Mesenteric fat pad (tissue), 1 donor: ENCODE measurements around the gene KLK13. TPM values are rescaled to one million over a fixed set of nuclear protein-coding genes. Genes with fewer than 3 reads are reported as not detected.
A peak's percentile ranks its signal among the peaks of the same experiment; 100 is the strongest.

Experiments
- DNase-seq: peaks from one replicate; pipeline ENCODE4 v3.0.0-alpha.2; 2020; ENCODE audit warnings: low spot score
- total RNA-seq: library from RNA; stranded (reverse); fragmentation: NEBNext Ultra II Directional; extraction: Animal tissue kit (Norgen Biotek cat#: 25700); gene quantifications from one replicate; pipeline ENCODE4 v1.2.1, GENCODE V29; 2021
- donor health status: DM: yes; HTN: yes; CAD: no.

Gene KLK13
- total RNA-seq, 1 donor from 2014 or later = not detected

- no peak for DNase-seq
Observed at GRCh38 chr19:51023946-51024345, 40.9 kb downstream of the KLK13 start.

GRCh38 chr19:51022526-51022925 is 42.4 kb downstream of the KLK13 start:
- no peak for DNase-seq

- DNase-seq = no peak
Observed at GRCh38 chr19:51020988-51021651, 43.8 kb downstream of the KLK13 start.

GRCh38 chr19:51019544-51019925 is 45.4 kb downstream of the KLK13 start, which contains the start of gene KLK10:
Gene KLK10, minus strand, starts transcription at chr19:51019709. Its CDS starts 579 bp downstream, at chr19:51019130.
- no peak for DNase-seq

- no peak for DNase-seq
Observed at GRCh38 chr19:51018745-51019543, 45.9 kb downstream of the KLK13 start.

GRCh38 chr19:51016798-51017683 is 47.9 kb downstream of the KLK13 start:
- DNase-seq = no peak

- no peak for DNase-seq
Observed at GRCh38 chr19:51015691-51016267, 49.1 kb downstream of the KLK13 start.

- DNase-seq = no peak
Observed at GRCh38 chr19:51014242-51014641, 50.6 kb downstream of the KLK13 start.

GRCh38 chr19:51012661-51013190 is 52.2 kb downstream of the KLK13 start:
- no peak for DNase-seq

GRCh38 chr19:51010066-51010795 is 54.7 kb downstream of the KLK13 start:
- DNase-seq = peak; percentile 57

GRCh38 chr19:51009061-51009891 is 55.6 kb downstream of the KLK13 start:
- peak; percentile 85 for DNase-seq

GRCh38 chr19:51007488-51007887 is 57.4 kb downstream of the KLK13 start:
- no peak for DNase-seq

GRCh38 chr19:51006406-51006805 is 58.5 kb downstream of the KLK13 start:
- peak; percentile 39 for DNase-seq

Other genes starting within 250 kb of the KLK13 start
- gene KLK1, start 241.3 kb downstream of the KLK13 start, total RNA-seq = 1.1 TPM
- not detected for gene KLK15, start 231.5 kb downstream of the KLK13 start, total RNA-seq
- gene KLK3, start 210.2 kb downstream of the KLK13 start, total RNA-seq = not detected
- gene KLK2, start 191.7 kb downstream of the KLK13 start, total RNA-seq = not detected
- not detected for gene KLK4, start 153.7 kb downstream of the KLK13 start, total RNA-seq
- not detected for gene KLK5, start 112.1 kb downstream of the KLK13 start, total RNA-seq
- gene KLK6, start 95.5 kb downstream of the KLK13 start, total RNA-seq = not detected
- not detected for gene KLK7, start 81.2 kb downstream of the KLK13 start, total RNA-seq
- gene KLK8, start 63.5 kb downstream of the KLK13 start, total RNA-seq = not detected
- gene KLK10, start 45.4 kb downstream of the KLK13 start, total RNA-seq = not detected
- gene KLK11, start 38.5 kb downstream of the KLK13 start, total RNA-seq = not detected
- gene KLK12, start 30.1 kb downstream of the KLK13 start, total RNA-seq = not detected
- not detected for gene KLK14, start 17.8 kb upstream of the KLK13 start, total RNA-seq
- 10.0 TPM for gene CTU1, start 43.3 kb upstream of the KLK13 start, total RNA-seq
- gene SIGLEC9, start 59.8 kb upstream of the KLK13 start, total RNA-seq = 19.0 TPM
- 8.1 TPM for gene SIGLEC7, start 77.2 kb upstream of the KLK13 start, total RNA-seq
- 18.6 TPM for gene CD33, start 160.0 kb upstream of the KLK13 start, total RNA-seq
- not detected for gene SIGLECL1, start 186.0 kb upstream of the KLK13 start, total RNA-seq
- 3.7 TPM for gene IGLON5, start 246.6 kb upstream of the KLK13 start, total RNA-seq